Testis (tissue), 2 donors: Measurements from ENCODE around the gene ABHD10.

Source experiments
- CTCF ChIP-seq, 3 experiments: fragments of 450-650 bp in 2 of 3; fragments of 200-600 bp in 1 of 3; sonication (generic) in 1 of 3; IDR thresholded peaks; one replicate each; pipeline ENCODE4 v1.5.1; 2016 to 2019; ENCODE audit warnings: antibody characterized with exemption in 3 of 3, mild to moderate bottlenecking in 2 of 3, moderate library complexity in 1 of 3
- POLR2A ChIP-seq: fragments of 450-650 bp; IDR thresholded peaks from one replicate; pipeline ENCODE4 v1.6.1; 2017; ENCODE audit warnings: antibody characterized with exemption, mild to moderate bottlenecking, moderate library complexity

GRCh38 chr3:112018712-112019111, 39.9 kb downstream of the ABHD10 start:
- TF ChIP-seq POLR2A (no peak), CTCF (IDR thresholded peaks at IDR 0.05) (no peak)
